Mucosa of descending colon (tissue), 3 donors: ENCODE measurements around the gene CERS4. TPM values are rescaled to one million over a fixed set of nuclear protein-coding genes. Genes with fewer than 3 reads are reported as not detected.
A peak's percentile ranks its signal among the peaks of the same experiment; 100 is the strongest.

Experiments
- ATAC-seq: fragments of 200-7000 bp; cut with Tn5 transposase; one replicate; pipeline ENCODE4 v1.9.1; 2020; ENCODE audit warnings: mild to moderate bottlenecking, moderate library complexity
- DNase-seq, 3 donors: peaks; one replicate each; pipeline ENCODE4 v3.0.0-alpha.2; 2020
- H3K36me3 ChIP-seq: fragments of 200-600 bp; one replicate; pipeline ENCODE4 v1.8.0; 2021; ENCODE audit warnings: low read depth, mild to moderate bottlenecking
- H3K4me1 ChIP-seq: fragments of 200-600 bp; one replicate; pipeline ENCODE4 v1.8.0; 2021; ENCODE audit warnings: low read depth, mild to moderate bottlenecking
- H3K4me3 ChIP-seq: fragments of 200-600 bp; one replicate; pipeline ENCODE4 v1.8.0; 2021; ENCODE audit warnings: mild to moderate bottlenecking
- H3K9me3 ChIP-seq: fragments of 200-600 bp; one replicate; pipeline ENCODE4 v1.8.0; 2021; ENCODE audit warnings: mild to moderate bottlenecking
- CTCF ChIP-seq: fragments of 200-600 bp; IDR thresholded peaks from one replicate; pipeline ENCODE4 v1.8.0; 2022; ENCODE audit warnings: antibody characterized with exemption, mild to moderate bottlenecking
- intact Hi-C, 2 donors: fragments of 100-400 bp; cut with DNase I in 1 of 2; cut with micrococcal nuclease in 1 of 2; formaldehyde crosslinking; loops; one replicate each; pipeline versions ENCODE4 v1.11.0 to v1.11.1; 2022; cut with DNase I, micrococcal nuclease
- total RNA-seq, 3 donors: library from RNA; stranded (reverse); fragmentation: NEBNext Ultra II Directional in 2 of 3; extraction: Animal tissue kit (Norgen Biotek cat#: 25700) in 2 of 3; gene quantifications; one replicate each; pipeline versions ENCODE4 v1.2.1 to v1.2.4, GENCODE V29; 2021 to 2023
- donor health status: DM: no; HTN: no; CAD: no; lungs with moderate emphysema.
- donor health status: DM: no; HTN: no; CAD: no.
- donor health status: DM: no; HTN: yes; CAD: no.

Gene CERS4
- total RNA-seq, 3 donors from 2014 or later, result 3.1 to 37.1 (median 4.2) TPM

DNA sequence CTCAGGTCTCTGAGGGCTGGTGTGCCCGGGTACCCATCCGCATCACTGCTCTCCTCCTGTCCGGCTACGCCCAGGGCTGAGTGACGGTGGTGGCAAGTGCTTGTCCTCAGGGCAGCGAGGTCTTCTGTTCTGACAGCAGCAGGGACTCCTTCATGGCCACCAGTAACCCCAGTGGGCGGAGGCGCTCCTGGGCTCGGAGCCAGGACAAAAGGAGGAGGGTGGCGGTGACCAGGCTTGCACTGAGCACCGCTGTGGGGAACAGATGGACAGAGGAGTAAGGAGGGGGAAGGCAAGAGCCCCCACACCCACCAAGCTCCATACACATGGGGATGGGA, 93.2 kb downstream of the CERS4 start:
- intact Hi-C loops, result no loop called here
- DNase-seq (peak in 2 of 3 donors; percentile 52 to 62), ATAC-seq (peak; percentile 16)
- Histone ChIP-seq H3K4me3 (no peak overlapping the region), H3K36me3 (no peaks in the 10 kb centered on the region), H3K9me3 (no peaks in the 10 kb centered on the region), H3K4me1 (peaks cover 16% of the 10 kb centered on the region)
- no peak for TF ChIP-seq CTCF

GRCh38 chr19:8302734-8303133, 93.6 kb downstream of the CERS4 start:
- ATAC-seq, result no peak
- intact Hi-C loops, result no loop called here
- Histone ChIP-seq H3K36me3 (no peaks in the 10 kb centered on the region), H3K4me3 (no peak overlapping the region), H3K9me3 (no peaks in the 10 kb centered on the region), H3K4me1 (peaks cover 17% of the 10 kb centered on the region)
- peak in 1 of 3 donors; percentile 12 for DNase-seq
- no peak for TF ChIP-seq CTCF

GRCh38 chr19:8304841-8305621, 95.9 kb downstream of the CERS4 start:
- no peaks in the 10 kb centered on the region for H3K9me3 ChIP-seq
- H3K4me1 ChIP-seq, result peaks cover 27% of the 10 kb centered on the region
- DNase-seq (peak; percentile 23 to 56 (median 51)), ATAC-seq (no peak)
- H3K36me3 ChIP-seq, result no peaks in the 10 kb centered on the region
- intact Hi-C loops, result no loop called here
- TF ChIP-seq CTCF, result no peak
- H3K4me3 ChIP-seq, result no peak overlapping the region

- intact Hi-C loops, result no loop called here
- H3K4me1 ChIP-seq, result peaks cover 27% of the 10 kb centered on the region
- ATAC-seq (no peak), DNase-seq (peak in 2 of 3 donors; percentile 15 to 38)
- no peaks in the 10 kb centered on the region for H3K36me3 ChIP-seq
- no peak for TF ChIP-seq CTCF
- no peaks in the 10 kb centered on the region for H3K9me3 ChIP-seq
- no peak overlapping the region for H3K4me3 ChIP-seq
These were observed 96.6 kb downstream of the CERS4 start for GRCh38 chr19:8305798-8306197.

- no peak overlapping the region for H3K4me3 ChIP-seq
- no peak for TF ChIP-seq CTCF
- ATAC-seq (peak; percentile 63), DNase-seq (peak; percentile 56 to 71 (median 69))
- H3K4me1 ChIP-seq, result peaks cover 27% of the 10 kb centered on the region
- no peaks in the 10 kb centered on the region for H3K9me3 ChIP-seq
- H3K36me3 ChIP-seq, result no peaks in the 10 kb centered on the region
- intact Hi-C loops, result no loop called here
These were observed 97.3 kb downstream of the CERS4 start for GRCh38 chr19:8306235-8307054.
